Fibroblast of the aortic adventitia (primary cell): ENCODE results near the gene TMEM129. TPM values are rescaled to one million over a fixed set of nuclear protein-coding genes. Genes with fewer than 3 reads are reported as not detected.

Experiments
- DNase-seq: peaks from one replicate; pipeline ENCODE4 v3.0.0-alpha.2; 2010; ENCODE audit warnings: low read depth
- H3K4me3 ChIP-seq: 2 replicates; pipeline ENCODE4 v1.5.1; 2011; ENCODE audit warnings: low read depth, mild to moderate bottlenecking, control low read depth, low read length, moderate library complexity
- CTCF ChIP-seq: IDR thresholded peaks from 2 replicates; pipeline ENCODE4 v1.5.1; 2011; ENCODE audit warnings: mild to moderate bottlenecking, low read length, control low read depth, inconsistent platforms; ENCODE audit not compliant: insufficient read depth
- total RNA-seq: library from RNA; depleted of rRNA; stranded (reverse); fragments of >200 nt; gene quantifications from 2 replicates; pipeline ENCODE4 v1.2.3, GENCODE V29; 2012; ENCODE audit warnings: low replicate concordance

The TMEM129 gene
- total RNA-seq, 1 donor = 25.6 TPM

- TF ChIP-seq CTCF = no peak
- DNase-seq = no peak
- H3K4me3 ChIP-seq = no peak overlapping the region
Measured at GRCh38 chr4:1762264-1763010, 41.3 kb upstream of the TMEM129 start.

DNA sequence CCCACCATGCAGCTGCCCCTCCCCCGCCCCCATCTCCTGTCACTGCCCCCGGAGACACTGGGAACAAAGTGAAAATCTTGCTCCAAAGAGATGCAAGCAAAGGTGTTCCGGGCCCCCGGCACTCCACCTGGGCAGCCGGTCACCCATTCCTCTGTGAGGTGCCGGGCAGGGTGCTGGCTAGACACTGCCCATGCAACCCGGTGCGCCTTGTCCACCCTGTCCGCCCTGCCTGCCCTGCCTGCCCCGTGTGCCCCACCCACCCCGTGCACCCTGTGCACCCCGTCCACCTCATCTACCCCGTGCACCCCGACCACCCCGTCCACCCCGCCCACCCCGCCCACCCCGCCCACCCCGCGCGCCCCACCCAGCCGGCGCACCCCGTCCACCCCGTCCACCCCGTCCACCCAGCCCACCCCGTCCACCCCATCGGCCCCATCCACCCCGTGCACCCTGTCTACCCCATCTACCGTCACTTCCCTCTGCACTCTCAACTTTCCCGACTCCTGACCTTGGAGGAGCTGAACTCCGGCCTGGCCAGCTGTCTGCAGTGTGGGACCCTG is 40.1 kb upstream of the TMEM129 start:
- TF ChIP-seq CTCF = no peak

GRCh38 chr4:1760521-1761071 is 39.5 kb upstream of the TMEM129 start:
- no peak overlapping the region for H3K4me3 ChIP-seq
- DNase-seq = no peak
- TF ChIP-seq CTCF = no peak

More for the DNA sequence above, 40.1 kb upstream of the TMEM129 start:
- H3K4me3 ChIP-seq = no peak overlapping the region
- DNase-seq = no peak

DNA sequence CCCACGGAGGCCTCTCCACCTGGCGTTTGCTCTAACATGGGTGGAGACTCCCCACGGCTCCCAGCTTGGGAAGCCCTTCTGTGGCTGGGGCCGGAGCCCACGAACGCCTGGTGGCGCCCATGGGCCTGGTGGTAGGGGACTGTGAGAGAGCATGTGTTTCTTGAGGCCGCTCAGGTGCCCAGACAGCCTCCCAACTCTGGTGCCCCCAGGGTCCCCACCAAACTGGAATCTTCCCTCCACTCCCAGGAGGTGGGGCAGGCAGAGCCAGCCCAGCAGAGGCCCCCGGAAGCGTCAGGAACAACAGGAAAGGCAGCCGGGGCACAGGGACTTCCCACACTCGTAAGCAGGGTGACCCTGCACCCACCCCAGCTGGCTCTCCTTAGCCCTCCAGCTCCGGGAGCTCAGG is 38.7 kb upstream of the TMEM129 start:
- DNase-seq = no peak
- TF ChIP-seq CTCF = no peak
- no peak overlapping the region for H3K4me3 ChIP-seq

DNA sequence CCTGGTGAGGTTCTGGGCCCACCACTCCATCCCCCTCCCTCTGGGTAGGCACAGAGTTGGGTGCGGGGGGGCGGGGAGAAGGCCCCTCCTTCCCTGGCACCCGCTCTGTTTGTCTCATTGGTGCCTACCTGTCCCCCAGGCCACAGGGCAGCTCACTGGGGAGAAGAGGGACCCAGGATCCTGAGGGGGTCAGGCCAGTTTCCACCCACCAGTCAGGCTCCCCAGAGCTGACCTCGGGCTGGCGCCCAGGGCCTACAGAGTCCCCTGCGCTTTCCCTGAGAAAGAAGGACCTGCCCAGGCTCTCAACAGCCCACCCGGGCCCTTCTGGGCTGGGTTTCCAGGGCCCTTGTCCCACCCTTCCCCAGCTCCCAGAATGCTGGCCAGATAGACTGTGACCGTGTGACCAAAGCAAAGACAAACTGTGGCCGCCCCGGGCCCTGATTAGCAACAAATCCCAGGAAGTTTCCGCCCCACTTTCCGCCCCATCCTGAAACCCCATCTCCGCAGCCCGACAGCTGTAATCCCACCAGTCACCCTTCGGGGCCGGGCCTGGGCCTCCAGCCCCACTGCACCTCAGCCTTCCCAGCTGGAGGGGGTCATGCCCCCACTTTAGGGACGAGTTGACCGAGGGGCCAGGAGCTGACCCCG is 38.2 kb upstream of the TMEM129 start:
- TF ChIP-seq CTCF = no peak
- DNase-seq = no peak

GRCh38 chr4:1758306-1759121 is 37.4 kb upstream of the TMEM129 start:
- DNase-seq = no peak
- TF ChIP-seq CTCF = no peak

More for the DNA sequence above, 38.2 kb upstream of the TMEM129 start:
- no peak overlapping the region for H3K4me3 ChIP-seq

More at GRCh38 chr4:1758306-1759121, 37.4 kb upstream of the TMEM129 start:
- H3K4me3 ChIP-seq = no peak overlapping the region
